GM23338 (cell line): ENCODE measurements around the gene KIF4A. TPM values are rescaled to one million over a fixed set of nuclear protein-coding genes. Genes with fewer than 3 reads are reported as not detected.

Source experiments
- ATAC-seq: fragments of 200-7000 bp; cut with Tn5 transposase; 3 replicates; pipeline ENCODE4 v1.9.1; 2020
- DNase-seq: peaks from one replicate; pipeline ENCODE4 v3.0.0-alpha.2; 2015; ENCODE audit warnings: low spot score
- H2AFZ ChIP-seq: fragments of 200-600 bp; sonication (generic); 2 replicates; pipeline ENCODE4 v1.8.0; 2016; ENCODE audit warnings: antibody characterized with exemption, mild to moderate bottlenecking, moderate library complexity
- H3F3A ChIP-seq: fragments of 200-600 bp; sonication (generic); replicated peaks from 2 replicates; pipeline ENCODE4 v1.8.0; 2017; ENCODE audit warnings: antibody characterized with exemption, mixed run types, low read depth
- H3K27ac ChIP-seq: fragments of 200-600 bp; sonication (generic); 2 replicates; pipeline ENCODE4 v1.6.1; 2016; ENCODE audit warnings: low read depth
- H3K27me3 ChIP-seq: fragments of 200-600 bp; sonication (generic); 2 replicates; pipeline ENCODE4 v1.8.0; 2016; ENCODE audit warnings: mild to moderate bottlenecking, mixed run types, moderate library complexity; ENCODE audit not compliant: insufficient read depth
- H3K36me3 ChIP-seq: fragments of 200-600 bp; sonication (generic); 2 replicates; pipeline ENCODE4 v1.8.0; 2016; ENCODE audit warnings: mild to moderate bottlenecking; ENCODE audit not compliant: insufficient read depth
- H3K4me1 ChIP-seq: fragments of 200-600 bp; sonication (generic); 2 replicates; pipeline ENCODE4 v1.8.0; 2016; ENCODE audit warnings: mild to moderate bottlenecking, moderate library complexity; ENCODE audit not compliant: insufficient read depth
- H3K4me2 ChIP-seq: fragments of 200-600 bp; sonication (generic); 2 replicates; pipeline ENCODE4 v1.7.1; 2017; ENCODE audit warnings: mixed run types
- H3K4me3 ChIP-seq: fragments of 200-600 bp; sonication (generic); 2 replicates; pipeline ENCODE4 v1.6.1; 2016; ENCODE audit warnings: mixed run types
- H3K79me2 ChIP-seq: fragments of 200-600 bp; sonication (generic); replicated peaks from 2 replicates; pipeline ENCODE4 v1.8.0; 2017; ENCODE audit warnings: mild to moderate bottlenecking; ENCODE audit not compliant: insufficient read depth
- H3K9me2 ChIP-seq: fragments of 200-600 bp; sonication (generic); 2 replicates; pipeline ENCODE4 v1.8.0; 2017; ENCODE audit not compliant: insufficient read depth
- H4K20me1 ChIP-seq: fragments of 200-600 bp; sonication (generic); replicated peaks from 2 replicates; pipeline ENCODE4 v1.8.0; 2017; ENCODE audit warnings: mild to moderate bottlenecking; ENCODE audit not compliant: insufficient read depth
- H3K27ac Mint-ChIP-seq: 2 replicates; pipeline ENCODE4 v1.8.0; 2020; ENCODE audit warnings: inconsistent platforms, mild to moderate bottlenecking, moderate library complexity, mixed read lengths
- H3K27me3 Mint-ChIP-seq: 3 replicates; pipeline ENCODE4 v1.8.0; 2022; ENCODE audit warnings: low read depth, mild to moderate bottlenecking, moderate library complexity, mixed read lengths, inconsistent platforms; ENCODE audit not compliant: insufficient read depth, poor library complexity
- H3K36me3 Mint-ChIP-seq: 3 replicates; pipeline ENCODE4 v1.8.0; 2021; ENCODE audit warnings: low read depth, mild to moderate bottlenecking, inconsistent platforms, moderate library complexity, mixed read lengths
- H3K4me1 Mint-ChIP-seq: 3 replicates; pipeline ENCODE4 v1.8.0; 2020; ENCODE audit warnings: mild to moderate bottlenecking, inconsistent platforms, mixed read lengths
- H3K4me3 Mint-ChIP-seq: 3 replicates; pipeline ENCODE4 v1.8.0; 2021; ENCODE audit warnings: moderate library complexity, mild to moderate bottlenecking, inconsistent platforms, mixed read lengths
- H3K9me3 Mint-ChIP-seq: 3 replicates; pipeline ENCODE4 v1.8.0; 2020; ENCODE audit warnings: moderate library complexity, mild to moderate bottlenecking, inconsistent platforms, mixed read lengths
- CREB1 ChIP-seq: fragments of 250-450 bp; sonication (Bioruptor Pico); IDR thresholded peaks from 2 replicates; pipeline ENCODE4 v1.5.0; 2020; ENCODE audit warnings: low read depth, mild to moderate bottlenecking, moderate library complexity
- ETS1 ChIP-seq: IDR thresholded peaks from 2 replicates; pipeline ENCODE4 v1.6.1; 2016; ENCODE audit warnings: antibody characterized with exemption
- EZH2phosphoT487 ChIP-seq: fragments of 200-600 bp; sonication (generic); IDR thresholded peaks from one replicate; pipeline ENCODE4 v1.8.1; 2018; ENCODE audit warnings: antibody characterized with exemption; ENCODE audit not compliant: unreplicated experiment
- JUNB ChIP-seq: IDR thresholded peaks from one replicate; pipeline ENCODE4 v1.6.1; 2016; ENCODE audit warnings: antibody characterized with exemption; ENCODE audit not compliant: unreplicated experiment
- NANOG ChIP-seq: IDR thresholded peaks from 2 replicates; pipeline ENCODE4 v1.6.1; 2016; ENCODE audit warnings: antibody characterized with exemption, borderline replicate concordance
- POLR2AphosphoS5 ChIP-seq: IDR thresholded peaks from 2 replicates; pipeline ENCODE4 v1.6.1; 2016; ENCODE audit warnings: antibody characterized with exemption, low read depth
- ZNF114 ChIP-seq: fragments of 250-450 bp; sonication (Bioruptor Pico); IDR thresholded peaks from 2 replicates; pipeline ENCODE4 v1.5.0; 2020; ENCODE audit warnings: mild to moderate bottlenecking, moderate library complexity
- ZNF462 ChIP-seq: fragments of 250-450 bp; sonication (Bioruptor Pico); IDR thresholded peaks from 2 replicates; pipeline ENCODE4 v1.5.0; 2020; ENCODE audit warnings: mild to moderate bottlenecking, moderate library complexity
- polyA plus RNA-seq: library from polyadenylated mRNA; unstranded; fragments of >200 nt; fragmentation: Nextera tagmentation; extraction: Ambion mirVana; gene quantifications from 2 replicates; pipeline ENCODE4 v1.2.1, GENCODE V29; 2016
- total RNA-seq: library from RNA; depleted of rRNA; stranded (reverse); fragments of >200 nt; shearing (Covaris generic); gene quantifications from 2 replicates; pipeline ENCODE4 v1.2.3, GENCODE V29; 2014

Gene KIF4A
- total and polyA plus RNA-seq, 2 experiments from 2014 or later, result 21.5 to 27.6 TPM

- Histone ChIP-seq H3K27me3 (no peaks in the 10 kb centered on the region), H3K27ac (no peak overlapping the region), H3K4me1 (no peaks in the 10 kb centered on the region), H2AFZ (no peak overlapping the region), H3K9me2 (no peaks in the 10 kb centered on the region), H4K20me1 (no peaks in the 10 kb centered on the region), H3K79me2 (no peaks in the 10 kb centered on the region), H3K36me3 (no peaks in the 10 kb centered on the region), H3K4me2 (no peak overlapping the region), H3F3A (no peaks in the 10 kb centered on the region), H3K4me3 (no peak overlapping the region)
- TF ChIP-seq ZNF114 (CRISPR knock-in tag) (no peak), NANOG (no peak), ETS1 (no peak), JUNB (no peak), POLR2AphosphoS5 (no peak), ZNF462 (CRISPR knock-in tag) (no peak), CREB1 (CRISPR knock-in tag) (no peak), EZH2phosphoT487 (no peak)
- Mint-ChIP-seq H3K27me3 (no peaks in the 10 kb centered on the region), H3K4me1 (peaks cover 12% of the 10 kb centered on the region), H3K4me3 (no peak overlapping the region), H3K9me3 (no peaks in the 10 kb centered on the region), H3K27ac (no peak overlapping the region), H3K36me3 (no peaks in the 10 kb centered on the region)
- no peak for ATAC-seq
- no peak for DNase-seq
Measured at GRCh38 chrX:70244881-70245280, 45.0 kb upstream of the KIF4A start.
